ENCODE results near the gene JAG2.
"Not testable (repeated sequence)": the region's sequence is repeated elsewhere in the genome, so short reads cannot be mapped to it uniquely, and the experiment has no call there.

The JAG2 gene

GRCh38 chr14:105136401-105137322, 31.9 kb downstream of the JAG2 start:
- DNase-seq, result no peak

- DNase-seq, result no peak
These were observed 32.7 kb downstream of the JAG2 start for GRCh38 chr14:105135700-105136395.

GRCh38 chr14:105132921-105133654, 35.5 kb downstream of the JAG2 start:
- no peak for DNase-seq

- DNase-seq, result no peak
These were observed 37.3 kb downstream of the JAG2 start for GRCh38 chr14:105131241-105131640.

GRCh38 chr14:105128059-105128458, 40.5 kb downstream of the JAG2 start:
- DNase-seq, result no peak

GRCh38 chr14:105126981-105127329, 41.6 kb downstream of the JAG2 start:
- DNase-seq, result no peak

GRCh38 chr14:105126126-105126980, 42.2 kb downstream of the JAG2 start:
- DNase-seq, result no peak

- no peak for DNase-seq
These were observed 43.8 kb downstream of the JAG2 start for GRCh38 chr14:105124823-105125222.

GRCh38 chr14:105123981-105124765, 44.4 kb downstream of the JAG2 start:
- no peak for DNase-seq

GRCh38 chr14:105123064-105123665, 45.4 kb downstream of the JAG2 start:
- no peak for DNase-seq

- no peak for DNase-seq
These were observed 48.5 kb downstream of the JAG2 start for GRCh38 chr14:105120056-105120455.

GRCh38 chr14:105119408-105120025, 49.1 kb downstream of the JAG2 start:
- no peak for DNase-seq

- no peak for DNase-seq
These were observed 49.7 kb downstream of the JAG2 start for GRCh38 chr14:105118646-105119407.

- DNase-seq, result no peak
These were observed 50.7 kb downstream of the JAG2 start for GRCh38 chr14:105117710-105118385.

- no peak for DNase-seq
These were observed 51.3 kb downstream of the JAG2 start for GRCh38 chr14:105117257-105117646.

GRCh38 chr14:105116451-105117256, 51.9 kb downstream of the JAG2 start:
- DNase-seq, result no peak

- not testable (repeated sequence) for DNase-seq
These were observed 59.3 kb downstream of the JAG2 start for GRCh38 chr14:105109243-105109642.

- DNase-seq, result no peak
These were observed 60.1 kb downstream of the JAG2 start for GRCh38 chr14:105108516-105108864.
